NT2/D1 (cell line): ENCODE results near the gene ATP10A.
"Not testable (repeated sequence)": the region's sequence is repeated elsewhere in the genome, so short reads cannot be mapped to it uniquely, and the experiment has no call there.

Experiments
- DNase-seq: peaks from one replicate; pipeline ENCODE4 v3.0.0-alpha.2; 2011; ENCODE audit warnings: low read depth, low spot score
- H3K27me3 ChIP-seq: 2 replicates; pipeline ENCODE4 v1.6.0; 2011; ENCODE audit warnings: mild to moderate bottlenecking; ENCODE audit not compliant: insufficient read length, insufficient read depth
- H3K36me3 ChIP-seq: 2 replicates; pipeline ENCODE4 v1.6.1; 2011; ENCODE audit warnings: mild to moderate bottlenecking, low read length, mixed read lengths; ENCODE audit not compliant: insufficient read depth, insufficient read length
- H3K4me1 ChIP-seq: 2 replicates; pipeline ENCODE4 v1.5.1; 2011; ENCODE audit not compliant: insufficient read depth, insufficient read length
- H3K4me3 ChIP-seq: 2 replicates; pipeline ENCODE4 v1.5.1; 2011; ENCODE audit warnings: low read depth; ENCODE audit not compliant: insufficient read length
- H3K9ac ChIP-seq: 2 replicates; pipeline ENCODE4 v1.6.0; 2011; ENCODE audit warnings: low read depth; ENCODE audit not compliant: insufficient read length
- H3K9me3 ChIP-seq: 2 replicates; pipeline ENCODE4 v1.5.1; 2011; ENCODE audit warnings: mild to moderate bottlenecking, low read length; ENCODE audit not compliant: insufficient read depth
- SUZ12 ChIP-seq: IDR thresholded peaks from 2 replicates; pipeline ENCODE4 v1.6.1; 2011; ENCODE audit not compliant: insufficient read length, insufficient read depth; ENCODE audit errors: extremely low read depth
- YY1 ChIP-seq: IDR thresholded peaks from 2 replicates; pipeline ENCODE4 v1.6.1; 2011; ENCODE audit not compliant: insufficient read length, insufficient read depth
- ZNF274 ChIP-seq: IDR thresholded peaks from 2 replicates; pipeline ENCODE4 v1.6.1; 2011; ENCODE audit warnings: mild to moderate bottlenecking, low read depth, low read length

Gene ATP10A

GRCh38 chr15:25763954-25764353, 99.2 kb downstream of the ATP10A start:
- no peaks in the 10 kb centered on the region for H3K9me3 ChIP-seq
- DNase-seq = no peak
- H3K4me3 ChIP-seq = no peak overlapping the region
- TF ChIP-seq ZNF274 = no peak
- TF ChIP-seq SUZ12 = no peak
- TF ChIP-seq YY1 = no peak
- H3K36me3 ChIP-seq = no peaks in the 10 kb centered on the region
- no peaks in the 10 kb centered on the region for H3K27me3 ChIP-seq
- H3K4me1 ChIP-seq = no peaks in the 10 kb centered on the region
- no peak overlapping the region for H3K9ac ChIP-seq

GRCh38 chr15:25763331-25763751, 99.8 kb downstream of the ATP10A start:
- H3K36me3 ChIP-seq = no peaks in the 10 kb centered on the region
- no peak overlapping the region for H3K9ac ChIP-seq
- no peaks in the 10 kb centered on the region for H3K4me1 ChIP-seq
- H3K9me3 ChIP-seq = no peaks in the 10 kb centered on the region
- H3K27me3 ChIP-seq = no peaks in the 10 kb centered on the region
- TF ChIP-seq SUZ12 = no peak
- TF ChIP-seq ZNF274 = no peak
- no peak for TF ChIP-seq YY1
- H3K4me3 ChIP-seq = no peak overlapping the region
- DNase-seq = no peak

DNA sequence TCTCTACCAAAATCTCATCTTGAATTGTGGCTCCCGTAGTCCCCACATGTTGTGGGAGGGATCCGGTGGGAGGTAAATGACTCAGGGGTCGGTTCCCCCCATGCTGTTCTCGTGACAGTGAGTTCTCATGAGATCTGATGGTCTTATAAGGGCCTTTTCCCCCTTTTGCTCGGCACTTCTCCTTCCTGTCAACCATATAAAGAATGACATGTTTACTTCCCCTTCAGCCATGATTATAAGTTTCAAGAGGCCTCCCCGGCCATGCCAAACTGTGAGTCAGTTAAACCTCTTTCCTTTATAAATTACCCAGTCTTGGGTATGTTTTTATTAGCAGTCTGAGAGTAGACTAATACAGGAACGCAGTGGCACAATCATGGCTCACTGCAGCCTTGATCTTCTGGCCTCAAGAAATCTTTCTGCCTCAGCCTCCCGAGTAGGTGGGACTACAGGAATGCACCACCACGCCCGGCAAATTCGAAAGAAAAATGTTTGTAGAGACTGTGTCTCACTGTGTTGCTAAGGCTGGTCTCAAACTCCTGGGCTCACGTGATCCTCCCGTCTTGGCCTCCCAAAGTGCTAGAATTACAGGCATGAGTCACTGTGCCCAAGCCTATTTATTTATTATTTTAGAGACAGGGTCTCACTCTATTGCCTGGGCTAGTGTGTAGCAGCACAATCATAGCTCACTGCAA, 101.0 kb downstream of the ATP10A start:
- no peak overlapping the region for H3K9ac ChIP-seq
- no peak for DNase-seq

DNA sequence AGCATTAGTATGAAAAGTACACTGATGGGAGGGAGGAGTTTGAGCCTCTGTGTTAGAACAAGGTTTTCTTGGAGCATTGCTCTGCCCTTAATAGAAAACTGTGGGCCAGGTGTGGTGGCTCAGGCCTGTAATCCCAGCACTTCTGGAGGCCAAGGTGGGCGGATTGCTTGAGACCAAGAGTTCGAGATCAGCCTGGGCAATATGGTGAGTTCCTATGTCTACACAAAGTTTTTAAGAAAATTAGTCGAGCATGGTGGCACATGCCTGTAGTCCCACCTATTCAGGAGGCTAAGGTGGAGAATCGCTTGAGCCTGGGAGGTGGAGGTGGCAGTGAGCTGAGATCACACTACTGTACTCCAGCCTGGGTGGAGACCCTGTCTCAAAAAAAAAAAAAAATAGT, 103.7 kb downstream of the ATP10A start:
- no peak overlapping the region for H3K4me3 ChIP-seq
- no peaks in the 10 kb centered on the region for H3K4me1 ChIP-seq
- no peaks in the 10 kb centered on the region for H3K27me3 ChIP-seq
- H3K9me3 ChIP-seq = no peaks in the 10 kb centered on the region
- no peak overlapping the region for H3K9ac ChIP-seq
- H3K36me3 ChIP-seq = no peaks in the 10 kb centered on the region
- TF ChIP-seq ZNF274 (no peak), SUZ12 (no peak), YY1 (no peak)
- no peak for DNase-seq

More for the DNA sequence above, 101.0 kb downstream of the ATP10A start:
- TF ChIP-seq YY1 (no peak), ZNF274 (no peak), SUZ12 (no peak)
- H3K27me3 ChIP-seq = no peaks in the 10 kb centered on the region
- H3K9me3 ChIP-seq = no peaks in the 10 kb centered on the region
- H3K4me3 ChIP-seq = no peak overlapping the region
- H3K4me1 ChIP-seq = no peaks in the 10 kb centered on the region
- no peaks in the 10 kb centered on the region for H3K36me3 ChIP-seq

DNA sequence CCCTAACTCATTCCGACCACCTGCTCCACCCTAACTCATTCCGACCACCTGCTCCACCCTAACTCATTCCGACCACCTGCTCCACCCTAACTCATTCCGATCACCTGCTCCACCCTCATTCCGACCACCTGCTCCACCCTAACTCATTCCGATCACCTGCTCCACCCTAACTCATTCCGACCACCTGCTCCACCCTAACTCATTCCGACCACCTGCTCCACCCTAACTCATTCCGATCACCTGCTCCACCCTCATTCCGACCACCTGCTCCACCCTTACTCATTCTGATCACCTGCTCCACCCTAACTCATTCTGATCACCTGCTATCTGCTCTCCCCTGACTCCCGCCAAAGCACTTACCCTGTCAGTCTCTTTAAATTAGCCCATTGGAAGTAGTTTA, 104.5 kb downstream of the ATP10A start:
- not testable (repeated sequence) for H3K4me1 ChIP-seq, DNase-seq, H3K9ac ChIP-seq, H3K36me3 ChIP-seq, H3K27me3 ChIP-seq, H3K4me3 ChIP-seq, H3K9me3 ChIP-seq

DNA sequence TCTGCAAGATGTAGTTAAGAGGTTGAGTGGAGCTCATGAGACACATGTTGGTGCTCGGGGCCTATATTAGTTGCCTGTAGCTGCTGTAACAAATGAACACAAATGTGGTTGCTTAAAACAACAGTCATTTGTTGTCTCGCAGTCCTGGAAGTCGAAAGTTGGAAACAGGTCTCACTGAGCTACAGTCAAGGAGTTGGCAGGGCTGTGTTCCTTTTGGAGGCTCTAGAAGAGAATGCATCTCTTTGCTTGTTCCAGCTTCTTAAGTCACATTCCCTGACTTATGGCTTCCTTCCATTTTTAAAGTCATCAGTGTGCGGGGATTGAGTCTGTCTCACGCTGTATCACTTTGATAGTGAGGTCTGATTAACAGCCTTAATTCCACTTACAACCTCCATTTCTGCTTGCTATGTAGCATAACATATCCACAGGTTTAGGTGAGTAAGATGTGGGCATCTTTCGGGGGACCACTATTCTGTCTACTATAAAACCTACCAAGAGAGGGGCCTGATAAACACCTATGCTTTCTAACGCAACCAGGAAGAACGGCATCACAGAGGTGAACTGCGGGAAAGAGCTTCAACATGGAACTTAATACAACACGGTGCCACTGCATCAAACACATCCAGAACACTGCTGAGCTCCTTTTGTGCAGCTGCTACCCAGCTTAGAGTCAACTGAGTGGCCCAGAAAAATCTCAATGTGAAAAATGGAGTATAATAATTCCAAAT, 119.4 kb downstream of the ATP10A start:
- Histone ChIP-seq H3K4me1 (no peaks in the 10 kb centered on the region), H3K9me3 (no peaks in the 10 kb centered on the region), H3K4me3 (no peak overlapping the region), H3K36me3 (no peaks in the 10 kb centered on the region), H3K9ac (no peak overlapping the region), H3K27me3 (no peaks in the 10 kb centered on the region)
- DNase-seq = no peak
- TF ChIP-seq YY1 (no peak), ZNF274 (no peak), SUZ12 (no peak)

- DNase-seq = no peak
- no peaks in the 10 kb centered on the region for H3K9me3 ChIP-seq
Measured at GRCh38 chr15:25742776-25743547, 120.2 kb downstream of the ATP10A start.

More at GRCh38 chr15:25742776-25743547, 120.2 kb downstream of the ATP10A start:
- Histone ChIP-seq H3K9ac (no peak overlapping the region), H3K27me3 (no peaks in the 10 kb centered on the region), H3K36me3 (no peaks in the 10 kb centered on the region), H3K4me1 (no peaks in the 10 kb centered on the region), H3K4me3 (no peak overlapping the region)
- TF ChIP-seq YY1 = no peak
- no peak for TF ChIP-seq SUZ12
- TF ChIP-seq ZNF274 = no peak
